HG02759 (cell line): ENCODE measurements around the gene IFRD1.

ENCODE experiments used
- ATAC-seq: cut with Tn5 transposase; IDR thresholded peaks from one replicate; pipeline ENCODE4 v1.9.1; 2021; ENCODE audit warnings: mild to moderate bottlenecking, moderate library complexity; ENCODE audit not compliant: unreplicated experiment

The IFRD1 gene

DNA sequence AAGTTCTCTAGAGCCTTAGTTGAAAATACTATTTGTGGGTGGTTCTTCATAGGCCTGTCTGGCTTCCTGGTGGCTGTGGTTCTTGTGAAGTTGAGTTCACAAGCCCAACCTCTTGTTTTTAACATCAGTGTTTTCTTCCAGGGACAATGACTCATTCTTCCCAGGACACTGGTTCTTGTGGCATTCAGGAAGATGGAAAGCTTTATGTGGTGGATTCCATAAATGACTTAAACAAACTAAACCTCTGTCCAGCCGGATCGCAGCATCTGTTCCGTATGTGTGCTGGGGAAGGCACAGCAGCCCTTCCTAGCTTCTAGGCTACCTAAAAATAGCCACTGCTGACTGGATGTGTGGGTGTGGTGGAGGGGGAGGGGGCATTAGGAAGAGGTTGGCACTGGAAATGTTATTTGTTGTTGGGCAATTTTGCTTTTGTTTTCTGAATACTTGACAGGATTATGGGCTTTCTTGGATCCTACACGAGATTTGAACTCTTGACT lies 34.5 kb downstream of the IFRD1 start:
- ATAC-seq, result no peak

GRCh38 chr7:112485766-112486165 lies 35.5 kb downstream of the IFRD1 start:
- no peak for ATAC-seq

- no peak for ATAC-seq
These were observed 37.4 kb downstream of the IFRD1 start for GRCh38 chr7:112487457-112488263.

GRCh38 chr7:112488264-112488552 lies 37.9 kb downstream of the IFRD1 start:
- no peak for ATAC-seq

- no peak for ATAC-seq
These were observed 41.9 kb downstream of the IFRD1 start for GRCh38 chr7:112492186-112492585.

DNA sequence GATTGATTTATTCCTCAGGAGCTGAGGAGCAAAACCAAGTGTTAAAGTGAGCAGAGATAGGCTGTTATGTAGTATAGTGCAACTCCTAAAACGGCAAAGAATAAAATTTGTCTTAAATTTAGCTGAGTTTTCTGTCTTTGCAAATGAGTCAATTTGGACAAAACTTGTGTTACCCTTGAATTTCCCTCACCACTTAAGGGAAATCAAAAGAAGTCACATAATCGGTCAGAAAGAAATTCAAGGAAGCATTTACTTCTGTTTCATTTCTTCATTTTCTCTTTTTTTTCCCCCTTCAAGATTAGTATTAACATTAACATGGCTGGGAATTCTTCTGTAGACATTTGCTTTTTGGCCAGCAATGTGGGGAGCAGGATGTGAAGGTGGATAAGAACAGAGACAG lies 44.4 kb downstream of the IFRD1 start:
- ATAC-seq, result no peak

GRCh38 chr7:112495156-112495788 lies 45.0 kb downstream of the IFRD1 start:
- no peak for ATAC-seq

GRCh38 chr7:112495810-112496462 lies 45.7 kb downstream of the IFRD1 start:
- ATAC-seq, result peak; percentile 62

GRCh38 chr7:112497481-112497880 lies 47.2 kb downstream of the IFRD1 start:
- peak; percentile 72 for ATAC-seq

GRCh38 chr7:112500619-112501018 lies 50.4 kb downstream of the IFRD1 start:
- no peak for ATAC-seq

DNA sequence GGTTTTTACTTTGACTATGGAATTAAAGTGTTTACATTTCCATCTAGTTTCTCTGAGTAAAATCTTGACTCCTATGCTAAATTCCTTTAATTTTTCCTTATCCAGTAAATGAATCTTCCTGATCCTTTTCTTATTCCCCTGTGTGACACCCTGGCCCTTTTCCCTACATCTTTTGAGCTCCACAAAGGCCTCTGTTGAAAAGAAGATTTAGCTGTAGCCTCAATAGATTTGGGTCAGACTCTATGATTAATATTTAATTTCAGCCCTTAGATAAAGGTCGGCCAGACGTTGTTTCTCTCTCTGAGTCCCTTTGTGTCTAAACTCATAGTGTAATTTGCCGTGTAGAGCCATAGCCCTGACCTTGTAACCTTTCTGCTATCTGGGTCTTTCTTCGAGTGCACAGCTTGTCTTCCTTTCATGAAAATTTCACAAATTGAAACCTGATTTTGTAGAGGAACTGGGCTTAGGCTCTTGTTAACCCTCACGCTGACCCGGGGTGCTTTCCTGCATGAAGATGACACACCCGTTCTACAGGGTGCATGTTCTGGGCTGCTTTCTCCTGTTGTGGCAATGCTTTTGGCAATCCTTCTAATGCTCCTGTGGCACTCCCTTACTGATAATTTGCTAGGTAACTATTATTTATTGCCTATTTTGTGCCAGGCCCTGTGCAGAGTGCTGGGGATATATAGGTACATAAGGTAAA lies 51.7 kb downstream of the IFRD1 start:
- no peak for ATAC-seq

- ATAC-seq, result no peak
These were observed 52.4 kb downstream of the IFRD1 start for GRCh38 chr7:112502700-112503099.

- ATAC-seq, result peak; percentile 44
These were observed 53.2 kb downstream of the IFRD1 start for GRCh38 chr7:112503361-112503972.

DNA sequence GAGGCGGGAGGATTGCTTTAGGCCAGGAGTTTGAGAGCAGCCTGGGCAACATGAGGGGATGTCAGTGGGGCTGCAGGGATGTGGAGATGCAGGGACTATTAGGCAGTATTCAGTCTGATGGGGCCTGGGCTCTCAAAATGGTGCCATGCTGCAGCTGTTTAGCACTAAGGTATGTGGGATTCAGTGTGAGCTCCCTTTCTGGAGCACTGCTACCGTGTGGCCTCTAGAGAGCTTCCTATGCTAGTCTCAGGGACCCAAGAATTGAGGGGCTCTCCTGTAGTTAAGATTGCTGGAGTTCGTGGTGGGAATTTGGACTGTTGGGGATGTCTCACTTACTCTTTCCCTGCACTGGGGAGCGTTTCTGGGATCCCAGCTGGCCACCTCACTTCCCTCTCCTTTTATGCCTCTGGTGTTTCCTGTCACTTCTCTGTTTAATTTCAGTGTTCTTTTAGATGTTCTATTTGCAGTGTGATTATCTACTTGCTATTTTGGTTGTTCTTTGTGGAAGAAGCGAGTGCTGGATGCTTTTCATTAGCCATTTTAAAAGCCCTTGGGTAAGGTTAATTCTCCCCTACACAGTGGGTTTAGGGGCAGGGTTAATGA lies 53.9 kb downstream of the IFRD1 start:
- ATAC-seq, result no peak

DNA sequence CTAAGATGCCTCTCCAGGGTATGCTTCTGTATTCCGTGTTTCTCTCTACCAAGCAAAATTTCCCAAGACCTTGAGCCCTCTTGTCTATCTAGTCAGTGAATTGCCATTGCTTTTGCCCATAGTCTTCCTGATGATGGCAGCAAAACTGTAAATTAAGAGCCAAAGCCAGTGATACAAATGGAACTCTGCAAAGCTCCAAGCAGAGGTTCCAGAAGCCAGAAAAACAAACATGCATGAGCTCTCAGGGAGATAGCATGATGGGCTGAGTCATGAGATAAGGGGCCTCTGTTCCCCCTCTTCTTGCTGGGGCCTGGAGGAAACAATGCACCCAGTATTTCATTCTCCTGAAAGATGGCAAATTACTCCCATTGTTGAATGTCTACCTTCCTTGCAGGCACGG lies 55.2 kb downstream of the IFRD1 start:
- ATAC-seq, result no peak

DNA sequence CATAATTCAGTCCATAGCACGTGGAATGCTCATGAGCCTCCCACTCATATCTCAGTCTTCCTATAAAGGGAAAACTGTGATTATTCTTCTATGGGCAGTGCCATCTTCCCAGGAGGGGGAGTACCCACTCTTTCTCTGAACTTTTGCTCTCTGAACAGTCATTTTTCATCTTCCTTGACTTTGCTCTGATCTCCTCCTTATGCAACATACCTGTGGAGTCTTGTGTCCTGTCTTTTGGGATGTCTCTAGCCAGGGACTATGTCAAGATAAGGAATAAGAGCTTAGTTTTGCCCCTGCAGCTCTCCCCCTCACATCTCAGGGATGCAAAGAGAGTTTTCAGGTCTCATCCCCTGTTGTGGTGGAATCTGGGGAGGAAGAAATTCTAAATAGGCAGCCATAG lies 58.1 kb downstream of the IFRD1 start:
- no peak for ATAC-seq

DNA sequence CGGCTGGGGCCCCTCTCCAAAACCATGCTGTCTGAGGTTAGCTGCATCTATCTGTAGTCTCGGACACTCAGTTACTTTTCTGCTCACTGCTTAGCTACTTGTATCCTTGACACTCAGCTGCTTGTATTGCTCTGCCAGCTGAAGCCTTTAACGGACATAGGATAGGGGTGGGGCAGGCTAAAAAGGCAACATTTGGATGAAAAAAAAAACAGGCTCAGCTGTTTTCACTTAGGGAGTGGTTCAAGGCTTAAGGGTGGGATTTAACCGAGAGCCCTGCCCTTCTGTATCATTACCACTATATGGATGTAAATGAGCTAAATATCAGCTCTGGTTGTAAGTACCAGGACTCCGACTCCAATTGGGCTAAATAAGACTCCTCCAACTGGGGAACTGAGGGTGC lies 59.1 kb downstream of the IFRD1 start:
- ATAC-seq, result no peak

GRCh38 chr7:112510001-112510742 lies 59.9 kb downstream of the IFRD1 start:
- peak; percentile 68 for ATAC-seq

DNA sequence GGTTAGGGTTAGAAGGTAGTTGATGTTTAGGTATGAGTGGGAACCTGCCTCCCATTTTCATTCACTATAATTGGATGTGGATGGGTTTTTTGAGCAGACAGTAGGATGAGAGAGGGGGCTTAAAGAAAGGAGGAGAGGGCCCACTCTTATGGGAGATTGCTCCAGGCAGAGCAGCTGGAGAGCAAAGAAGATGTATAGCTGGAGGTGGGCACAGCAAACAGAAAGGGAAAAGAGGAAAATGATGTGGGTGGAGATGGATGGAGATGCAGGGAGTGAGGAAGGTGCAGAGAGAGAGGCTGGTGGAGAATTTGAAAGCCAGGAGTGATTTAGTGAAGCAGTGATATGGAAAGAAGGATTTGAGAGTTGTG lies 60.5 kb downstream of the IFRD1 start:
- ATAC-seq, result no peak
